ENCODE data around the gene AFAP1. TPM values are rescaled to one million over a fixed set of nuclear protein-coding genes. Genes with fewer than 3 reads are reported as not detected.

AFAP1 gene
- total RNA-seq, 1 donor from 2014 or later = 0.24 TPM

GRCh38 chr4:7860600-7861163 lies 79.0 kb downstream of the AFAP1 start:
- intact Hi-C loops (cut with micrococcal nuclease) = no loop called here
- Mint-ChIP-seq H3K9me3 (peaks cover 4% of the 10 kb centered on the region), H3K36me3 (ENCODE audit: low read depth) (no peaks in the 10 kb centered on the region), H3K27ac (no peak overlapping the region), H3K27me3 (peaks cover 18% of the 10 kb centered on the region), H3K4me3 (no peak overlapping the region), H3K4me1 (no peaks in the 10 kb centered on the region)
- CTCF ChIA-PET = no interaction called here
- DNase-seq = no peak
- POLR2A ChIA-PET = no interaction called here
- no peak for ATAC-seq (ENCODE audit: low read depth)
- no peak for TF ChIP-seq CTCF (IDR thresholded peaks at IDR 0.05)

GRCh38 chr4:7859326-7859725 lies 80.3 kb downstream of the AFAP1 start:
- intact Hi-C loops (cut with micrococcal nuclease) = no loop called here
- ATAC-seq (ENCODE audit: low read depth) = no peak
- ChIA-PET CTCF (no interaction called here), POLR2A (no interaction called here)
- H3K4me1 Mint-ChIP-seq = no peaks in the 10 kb centered on the region
- no peak for TF ChIP-seq CTCF (IDR thresholded peaks at IDR 0.05)
- H3K4me3 Mint-ChIP-seq = no peak overlapping the region
- H3K27me3 Mint-ChIP-seq = peaks cover 18% of the 10 kb centered on the region
- DNase-seq = no peak
- no peak overlapping the region for H3K27ac Mint-ChIP-seq
- H3K9me3 Mint-ChIP-seq = peaks cover 4% of the 10 kb centered on the region
- no peaks in the 10 kb centered on the region for H3K36me3 Mint-ChIP-seq (ENCODE audit: low read depth)

- no peak for ATAC-seq (ENCODE audit: low read depth)
- H3K27ac Mint-ChIP-seq = no peak overlapping the region
- H3K4me1 Mint-ChIP-seq = no peaks in the 10 kb centered on the region
- no peaks in the 10 kb centered on the region for H3K9me3 Mint-ChIP-seq
- no peaks in the 10 kb centered on the region for H3K36me3 Mint-ChIP-seq (ENCODE audit: low read depth)
- CTCF ChIA-PET = no interaction called here
- intact Hi-C loops (cut with micrococcal nuclease) = no loop called here
- peaks cover 18% of the 10 kb centered on the region for H3K27me3 Mint-ChIP-seq
- H3K4me3 Mint-ChIP-seq = no peak overlapping the region
- TF ChIP-seq CTCF (IDR thresholded peaks at IDR 0.05) = no peak
- no peak for DNase-seq
- POLR2A ChIA-PET = no interaction called here
These were observed 81.2 kb downstream of the AFAP1 start for GRCh38 chr4:7858498-7858897.

GRCh38 chr4:7857993-7858392 lies 81.7 kb downstream of the AFAP1 start:
- Mint-ChIP-seq H3K27ac (no peak overlapping the region), H3K36me3 (ENCODE audit: low read depth) (no peaks in the 10 kb centered on the region), H3K9me3 (no peaks in the 10 kb centered on the region), H3K4me3 (no peak overlapping the region), H3K27me3 (peaks cover 18% of the 10 kb centered on the region), H3K4me1 (no peaks in the 10 kb centered on the region)
- intact Hi-C loops (cut with micrococcal nuclease) = no loop called here
- ChIA-PET CTCF (no interaction called here), POLR2A (no interaction called here)
- no peak for ATAC-seq (ENCODE audit: low read depth)
- TF ChIP-seq CTCF (IDR thresholded peaks at IDR 0.05) = no peak
- no peak for DNase-seq

- POLR2A ChIA-PET = no interaction called here
- Mint-ChIP-seq H3K4me3 (no peak overlapping the region), H3K27ac (no peak overlapping the region)
These were observed 82.4 kb downstream of the AFAP1 start for GRCh38 chr4:7857238-7857701.

More at GRCh38 chr4:7857238-7857701, 82.4 kb downstream of the AFAP1 start:
- Mint-ChIP-seq H3K36me3 (ENCODE audit: low read depth) (no peaks in the 10 kb centered on the region), H3K27me3 (peaks cover 18% of the 10 kb centered on the region), H3K4me1 (no peaks in the 10 kb centered on the region), H3K9me3 (no peaks in the 10 kb centered on the region)
- CTCF ChIA-PET = no interaction called here
- intact Hi-C loops (cut with micrococcal nuclease) = no loop called here
- TF ChIP-seq CTCF (IDR thresholded peaks at IDR 0.05) = no peak
- ATAC-seq (ENCODE audit: low read depth) = no peak
- no peak for DNase-seq
